CD14-positive monocyte (primary cell): Measurements from ENCODE around the gene ABCB4. TPM values are rescaled to one million over a fixed set of nuclear protein-coding genes. Genes with fewer than 3 reads are reported as not detected.

Source experiments
- DNase-seq, 3 donors: peaks; one replicate each; pipeline ENCODE4 v3.0.0-alpha.2; 2011 to 2022
- H2AFZ ChIP-seq: 2 replicates; pipeline ENCODE4 v1.6.0; 2012; ENCODE audit warnings: mild to moderate bottlenecking, low read depth, low read length, inconsistent platforms; ENCODE audit not compliant: insufficient read depth, poor library complexity, severe bottlenecking
- H3K27ac ChIP-seq, 2 donors: 1 replicate in 1 of 2; 2 replicates in 1 of 2; pipeline ENCODE4 v1.5.1; 2012 to 2013; ENCODE audit warnings: low read length in 2 of 2, control low read depth in 1 of 2, inconsistent platforms in 1 of 2, low read depth in 1 of 2, mild to moderate bottlenecking in 1 of 2
- H3K27me3 ChIP-seq, 2 donors: one replicate each; pipeline versions ENCODE4 v1.6.0 to v1.6.1; 2011 to 2013; ENCODE audit warnings: low read length in 2 of 2; ENCODE audit not compliant: control insufficient read depth in 2 of 2, insufficient read depth in 2 of 2
- H3K36me3 ChIP-seq, 2 donors: replicated peaks in 1 of 2; 1 replicate in 1 of 2; 2 replicates in 1 of 2; pipeline versions ENCODE4 v1.5.1 to v1.6.1; 2012 to 2013; ENCODE audit warnings: low read length in 2 of 2, control low read depth in 1 of 2, inconsistent platforms in 1 of 2, mild to moderate bottlenecking in 1 of 2; ENCODE audit not compliant: insufficient read depth in 2 of 2, control insufficient read depth in 1 of 2
- H3K4me1 ChIP-seq, 2 donors: 1 replicate in 1 of 2; 2 replicates in 1 of 2; pipeline versions ENCODE4 v1.5.1 to v1.6.1; 2012 to 2013; ENCODE audit warnings: low read length in 2 of 2, control low read depth in 1 of 2, inconsistent platforms in 1 of 2, mild to moderate bottlenecking in 1 of 2, moderate library complexity in 1 of 2; ENCODE audit not compliant: insufficient read depth in 2 of 2, control insufficient read depth in 1 of 2
- H3K4me2 ChIP-seq: replicated peaks from 2 replicates; pipeline ENCODE3; 2012; ENCODE audit warnings: low read length, moderate library complexity, mild to moderate bottlenecking; ENCODE audit not compliant: poor library complexity, severe bottlenecking; ENCODE audit errors: extremely low read depth
- H3K4me3 ChIP-seq, 3 experiments: fragments of 200-600 bp in 1 of 3; sonication (generic) in 1 of 3; replicated peaks in 1 of 3; 1 replicate in 2 of 3; 2 replicates in 1 of 3; pipeline ENCODE4 v1.5.1; 2011 to 2013; ENCODE audit warnings: low read length in 3 of 3, mild to moderate bottlenecking in 3 of 3, control low read depth in 2 of 3, low read depth in 2 of 3, inconsistent platforms in 1 of 3, moderate library complexity in 1 of 3
- H3K79me2 ChIP-seq: 2 replicates; pipeline ENCODE4 v1.6.0; 2012; ENCODE audit warnings: mild to moderate bottlenecking, control low read depth, inconsistent platforms, low read length, moderate library complexity; ENCODE audit not compliant: insufficient read depth
- H3K9ac ChIP-seq: 2 replicates; pipeline ENCODE4 v1.6.0; 2017; ENCODE audit warnings: low read length, mild to moderate bottlenecking; ENCODE audit not compliant: insufficient read depth, poor library complexity, severe bottlenecking
- H3K9me3 ChIP-seq, 2 donors: replicated peaks in 1 of 2; 1 replicate in 1 of 2; 2 replicates in 1 of 2; pipeline versions ENCODE4 v1.5.1 to v1.6.1; 2012 to 2013; ENCODE audit warnings: low read length in 2 of 2, control low read depth in 1 of 2; ENCODE audit not compliant: control insufficient read depth in 1 of 2, insufficient read depth in 1 of 2
- H4K20me1 ChIP-seq: 2 replicates; pipeline ENCODE4 v1.6.0; 2012; ENCODE audit warnings: mild to moderate bottlenecking, low read length, control low read depth, moderate library complexity; ENCODE audit not compliant: insufficient read depth
- H3K27ac Mint-ChIP-seq, 7 donors: one replicate each; pipeline ENCODE4 v1.8.0; 2020; ENCODE audit warnings: mild to moderate bottlenecking in 7 of 7, mixed read lengths in 7 of 7, moderate library complexity in 6 of 7, inconsistent platforms in 2 of 7
- H3K27me3 Mint-ChIP-seq, 3 donors: one replicate each; pipeline ENCODE4 v1.8.0; 2021 to 2022; ENCODE audit warnings: low read depth in 3 of 3, mild to moderate bottlenecking in 3 of 3, mixed read lengths in 3 of 3, moderate library complexity in 3 of 3, inconsistent platforms in 1 of 3
- H3K36me3 Mint-ChIP-seq, 2 donors: one replicate each; pipeline ENCODE4 v1.8.0; 2020; ENCODE audit warnings: mixed read lengths in 2 of 2, inconsistent platforms in 1 of 2, mild to moderate bottlenecking in 1 of 2
- H3K4me1 Mint-ChIP-seq: one replicate; pipeline ENCODE4 v1.8.0; 2020; ENCODE audit warnings: mild to moderate bottlenecking, mixed read lengths
- H3K4me3 Mint-ChIP-seq, 2 donors: one replicate each; pipeline ENCODE4 v1.8.0; 2020; ENCODE audit warnings: mild to moderate bottlenecking in 2 of 2, mixed read lengths in 2 of 2, moderate library complexity in 1 of 2
- H3K9me3 Mint-ChIP-seq, 7 donors: one replicate each; pipeline ENCODE4 v1.8.0; 2020 to 2022; ENCODE audit warnings: mixed read lengths in 7 of 7, mild to moderate bottlenecking in 6 of 7, moderate library complexity in 6 of 7, inconsistent platforms in 2 of 7
- CTCF ChIP-seq: fragments of 200-600 bp; IDR thresholded peaks from one replicate; pipeline ENCODE4 v1.8.0; 2022; ENCODE audit warnings: antibody characterized with exemption, mild to moderate bottlenecking
- WGBS: methylation state at CpG from one replicate; pipeline ENCODE4 v1.1.5; 2013; ENCODE audit warnings: missing lambda C conversion rate; ENCODE audit not compliant: insufficient coverage; 5-methylcytosine and 5-hydroxymethylcytosine counted together
- intact Hi-C, 2 donors: fragments of 100-400 bp; cut with micrococcal nuclease; formaldehyde crosslinking; loops; one replicate each; pipeline versions ENCODE4 v1.15.0 to v1.15.1; 2023
- polyA plus RNA-seq, 3 donors: library from polyadenylated mRNA; depleted of rRNA in 1 of 3; unstranded in 2 of 3; stranded (reverse) in 1 of 3; fragments of 300-500 nt in 2 of 3; fragments of >200 nt in 1 of 3; fragmentation: Illumina TruSeq in 2 of 3; gene quantifications; 1 replicate in 2 of 3; 2 replicates in 1 of 3; pipeline ENCODE4 v1.2.3, GENCODE V29; 2012 to 2021

ABCB4 gene
- polyA plus RNA-seq, 3 donors, result 0.09 TPM; not detected in 2

DNA sequence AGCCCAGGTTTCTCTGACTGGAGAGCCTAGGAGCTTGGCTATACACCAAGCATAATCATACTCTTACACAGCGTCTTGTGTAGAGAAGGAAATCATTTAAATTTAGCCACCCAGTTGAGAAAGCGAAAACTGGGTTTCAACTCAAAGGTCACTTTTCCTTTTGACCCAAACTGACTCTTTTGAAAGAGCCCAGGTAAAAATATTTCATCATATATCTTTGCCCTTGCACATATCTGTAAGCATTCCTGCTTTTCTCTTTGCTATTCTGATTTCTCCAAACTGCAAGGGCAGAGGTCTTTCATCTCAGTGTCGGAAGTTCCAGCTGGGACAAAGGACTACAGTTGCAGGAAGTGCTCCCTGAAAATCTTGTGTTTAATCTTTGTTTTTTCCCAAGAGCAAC, 22.0 kb upstream of the ABCB4 start:
- Mint-ChIP-seq H3K27me3 (peaks cover 0 to 3% (median 0%) of the 10 kb centered on the region in 3 donors), H3K4me3 (no peak overlapping the region), H3K9me3 (no peaks in the 10 kb centered on the region), H3K36me3 (no peaks in the 10 kb centered on the region), H3K27ac (no peak overlapping the region), H3K4me1 (no peaks in the 10 kb centered on the region)
- DNase-seq, result no peak
- intact Hi-C loops, result no loop called here
- no peak overlapping the region for H2AFZ ChIP-seq
- H3K27ac ChIP-seq, result no peak overlapping the region
- no peaks in the 10 kb centered on the region for H3K9me3 ChIP-seq
- H3K4me2 ChIP-seq, result no peak overlapping the region
- no peaks in the 10 kb centered on the region for H3K4me1 ChIP-seq
- no peaks in the 10 kb centered on the region for H3K27me3 ChIP-seq
- H3K36me3 ChIP-seq, result no peaks in the 10 kb centered on the region
- WGBS, result 100% methylated on average over 1 of the region's 3 CpGs
- H4K20me1 ChIP-seq, result no peaks in the 10 kb centered on the region
- no peak overlapping the region for H3K4me3 ChIP-seq
- H3K79me2 ChIP-seq, result no peaks in the 10 kb centered on the region
- H3K9ac ChIP-seq, result no peak overlapping the region
- TF ChIP-seq CTCF, result no peak

DNA sequence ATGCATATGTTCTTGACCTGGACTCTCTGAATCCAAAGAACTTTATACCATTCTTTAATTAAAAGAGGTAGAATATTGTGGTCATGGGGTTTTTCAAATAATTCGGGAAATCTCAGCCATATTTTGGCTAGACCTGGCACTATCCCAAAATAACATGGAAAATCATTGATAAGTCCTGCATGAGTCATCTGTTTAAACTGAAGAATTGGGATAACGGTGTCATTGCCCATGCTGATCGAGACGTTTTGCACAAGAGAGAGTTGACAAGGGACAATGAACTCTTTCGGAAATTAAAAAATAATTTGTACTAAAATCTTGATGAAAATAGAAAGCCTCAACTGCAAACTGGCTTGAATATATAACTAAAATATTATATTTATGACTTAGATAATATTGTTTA, 19.9 kb upstream of the ABCB4 start:
- no peaks in the 10 kb centered on the region for H3K4me1 Mint-ChIP-seq
- no peak overlapping the region for H3K4me3 Mint-ChIP-seq
- no peaks in the 10 kb centered on the region for H3K36me3 Mint-ChIP-seq
- Histone ChIP-seq H3K9me3 (no peaks in the 10 kb centered on the region), H3K27ac (no peak overlapping the region), H3K4me1 (no peaks in the 10 kb centered on the region), H3K36me3 (no peaks in the 10 kb centered on the region), H4K20me1 (no peaks in the 10 kb centered on the region), H2AFZ (no peak overlapping the region), H3K79me2 (no peaks in the 10 kb centered on the region), H3K4me2 (no peak overlapping the region), H3K9ac (no peak overlapping the region), H3K4me3 (no peak overlapping the region), H3K27me3 (no peaks in the 10 kb centered on the region)
- H3K9me3 Mint-ChIP-seq, result no peaks in the 10 kb centered on the region
- 95% methylated on average over 3 of the region's 5 CpGs for WGBS
- H3K27me3 Mint-ChIP-seq, result peaks cover 0 to 3% (median 1%) of the 10 kb centered on the region in 3 donors
- no peak overlapping the region for H3K27ac Mint-ChIP-seq
- intact Hi-C loops, result no loop called here
- no peak for DNase-seq
- no peak for TF ChIP-seq CTCF
